GM19025 (cell line): ENCODE results near the gene PCSK7.

ENCODE experiments used
- ATAC-seq: cut with Tn5 transposase; IDR thresholded peaks from one replicate; pipeline ENCODE4 v1.9.1; 2021; ENCODE audit warnings: mild to moderate bottlenecking, low read depth, moderate library complexity; ENCODE audit not compliant: unreplicated experiment

The PCSK7 gene

DNA sequence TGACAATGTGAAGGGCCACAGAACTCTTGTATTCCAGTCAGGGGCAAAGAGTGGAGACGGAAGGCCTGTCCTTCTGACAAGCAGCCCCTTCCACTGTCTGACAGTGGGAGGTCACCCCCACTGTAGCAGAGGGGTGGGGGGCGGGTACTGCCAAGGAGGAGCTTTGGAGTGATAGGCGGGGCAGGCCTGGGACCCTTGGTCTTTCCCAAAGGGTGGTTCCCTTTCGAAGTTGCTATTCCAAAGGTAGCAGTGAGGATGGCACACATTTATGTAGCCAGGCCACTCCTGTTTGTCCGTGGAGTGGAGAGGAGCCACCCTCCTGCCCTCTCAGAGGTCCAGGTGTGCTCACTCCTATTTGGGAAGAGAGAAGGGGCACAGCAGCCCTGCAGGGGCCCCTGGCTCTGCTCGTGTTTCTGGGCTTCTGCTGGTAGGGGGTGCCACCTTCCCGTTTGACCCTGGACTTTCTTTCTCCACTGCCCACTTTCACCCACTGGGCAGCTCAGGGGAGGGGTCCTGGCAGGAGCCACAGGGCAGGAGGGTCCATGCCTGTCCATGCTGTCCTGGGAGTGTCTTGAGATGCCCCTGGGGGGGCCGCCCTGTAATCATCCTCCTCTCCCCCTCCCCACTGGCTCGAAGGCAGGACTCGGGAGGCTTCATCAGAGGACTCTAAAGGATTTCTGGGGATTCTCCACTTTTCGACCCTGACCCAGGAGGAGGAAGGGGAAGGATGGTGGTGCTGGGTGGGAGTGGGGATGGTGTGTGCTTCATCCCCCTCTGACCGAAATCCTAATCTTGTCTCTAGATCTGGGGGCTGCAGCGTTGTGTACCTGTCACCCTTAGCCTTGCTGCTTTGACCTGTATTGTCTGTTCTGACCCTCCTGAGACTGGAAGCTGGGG lies 31.7 kb downstream of the PCSK7 start:
- ATAC-seq, result no peak

DNA sequence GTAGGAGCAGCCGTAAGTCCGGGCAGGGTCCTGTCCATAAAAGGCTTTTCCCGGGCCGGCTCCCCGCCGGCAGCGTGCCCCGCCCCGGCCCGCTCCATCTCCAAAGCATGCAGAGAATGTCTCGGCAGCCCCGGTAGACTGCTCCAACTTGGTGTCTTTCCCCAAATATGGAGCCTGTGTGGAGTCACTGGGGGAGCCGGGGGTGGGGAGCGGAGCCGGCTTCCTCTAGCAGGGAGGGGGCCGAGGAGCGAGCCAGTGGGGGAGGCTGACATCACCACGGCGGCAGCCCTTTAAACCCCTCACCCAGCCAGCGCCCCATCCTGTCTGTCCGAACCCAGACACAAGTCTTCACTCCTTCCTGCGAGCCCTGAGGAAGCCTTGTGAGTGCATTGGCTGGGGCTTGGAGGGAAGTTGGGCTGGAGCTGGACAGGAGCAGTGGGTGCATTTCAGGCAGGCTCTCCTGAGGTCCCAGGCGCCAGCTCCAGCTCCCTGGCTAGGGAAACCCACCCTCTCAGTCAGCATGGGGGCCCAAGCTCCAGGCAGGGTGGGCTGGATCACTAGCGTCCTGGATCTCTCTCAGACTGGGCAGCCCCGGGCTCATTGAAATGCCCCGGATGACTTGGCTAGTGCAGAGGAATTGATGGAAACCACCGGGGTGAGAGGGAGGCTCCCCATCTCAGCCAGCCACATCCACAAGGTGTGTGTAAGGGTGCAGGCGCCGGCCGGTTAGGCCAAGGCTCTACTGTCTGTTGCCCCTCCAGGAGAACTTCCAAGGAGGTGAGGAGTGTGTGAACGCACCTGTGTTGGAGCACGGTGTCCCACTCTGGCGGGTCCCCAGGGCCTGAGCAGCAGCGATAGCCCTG lies 32.6 kb downstream of the PCSK7 start, which contains the start of gene TAGLN:
TSS of gene TAGLN (plus strand) at position 318 of the 863 bp plus-strand sequence. CDS start 3,644 bp downstream, outside the sequence.
- ATAC-seq, result no peak

DNA sequence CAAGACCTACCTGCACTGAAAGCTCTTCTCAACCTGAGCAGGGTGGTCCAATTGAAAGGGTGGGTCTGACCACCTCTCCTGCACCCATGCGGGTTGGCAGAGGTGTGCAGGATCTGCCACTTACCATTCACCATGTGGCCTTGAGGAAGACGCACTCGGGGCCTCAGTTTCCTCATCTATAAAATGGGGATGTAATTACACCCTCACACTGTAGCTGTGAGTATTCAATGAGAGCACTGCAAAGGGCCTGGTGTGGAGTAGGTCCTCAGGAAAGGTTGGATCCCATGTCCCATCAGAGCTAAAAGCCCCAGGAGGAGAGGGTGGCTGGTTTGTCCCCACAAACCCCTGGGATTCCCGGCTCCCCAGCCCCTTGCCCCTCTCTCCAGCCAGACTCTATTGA lies 33.3 kb downstream of the PCSK7 start:
- no peak for ATAC-seq

DNA sequence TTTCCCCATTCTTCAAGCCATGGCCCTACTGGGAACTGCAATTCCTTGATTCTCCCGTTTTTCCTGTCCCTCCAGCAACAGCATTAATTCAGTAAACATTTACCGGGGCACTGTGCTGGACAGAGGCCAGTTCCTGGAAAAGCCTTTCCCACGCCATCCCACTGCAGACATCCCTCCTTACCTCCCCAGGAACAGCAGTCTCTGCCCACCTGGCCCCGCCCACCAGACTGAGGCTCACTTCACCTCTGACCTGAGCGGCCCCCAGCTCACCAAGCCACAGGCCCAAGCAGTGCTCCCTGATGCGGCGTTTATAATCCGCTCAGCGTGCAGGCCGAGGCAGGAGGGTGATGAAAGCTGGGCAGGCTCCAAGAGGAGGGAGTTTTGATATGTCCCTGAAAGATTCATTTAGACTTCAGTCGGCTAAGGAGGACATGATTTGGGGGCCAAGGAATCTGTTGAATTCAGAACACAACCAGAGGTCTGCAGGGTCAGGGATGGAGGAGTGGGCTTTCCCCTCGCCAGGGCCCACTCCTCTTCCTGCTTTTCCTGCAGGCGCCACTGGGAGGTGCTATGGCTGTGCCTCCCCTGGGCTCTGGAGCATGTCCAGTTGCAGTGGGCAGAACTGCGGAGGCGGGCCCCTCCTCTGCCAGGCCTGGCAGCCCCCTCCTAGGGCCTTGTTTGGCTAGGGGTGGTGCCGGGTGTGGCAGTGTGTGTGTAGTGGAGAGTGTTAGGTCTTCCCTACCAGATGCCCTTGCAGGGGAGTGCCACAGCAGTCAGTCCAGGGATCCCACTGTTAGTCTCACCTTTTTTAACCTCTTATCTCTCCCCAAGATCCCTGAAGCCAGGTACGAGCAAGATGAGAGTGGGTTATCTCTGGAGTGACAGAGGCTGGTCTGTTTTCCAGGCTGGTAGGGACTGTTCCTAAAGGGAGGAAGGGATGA lies 34.1 kb downstream of the PCSK7 start:
- ATAC-seq, result no peak

DNA sequence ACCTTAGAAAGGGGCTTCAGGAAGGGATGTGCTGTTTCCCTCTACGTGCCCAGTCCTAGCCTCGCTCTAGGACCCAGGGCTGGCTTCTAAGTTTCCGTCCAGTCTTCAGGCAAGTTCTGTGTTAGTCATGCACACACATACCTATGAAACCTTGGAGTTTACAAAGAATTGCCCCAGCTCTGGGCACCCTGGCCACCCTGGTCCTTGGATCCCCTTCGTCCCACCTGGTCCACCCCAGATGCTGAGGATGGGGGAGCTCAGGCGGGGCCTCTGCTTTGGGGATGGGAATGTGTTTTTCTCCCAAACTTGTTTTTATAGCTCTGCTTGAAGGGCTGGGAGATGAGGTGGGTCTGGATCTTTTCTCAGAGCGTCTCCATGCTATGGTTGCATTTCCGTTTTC lies 34.9 kb downstream of the PCSK7 start:
- no peak for ATAC-seq

DNA sequence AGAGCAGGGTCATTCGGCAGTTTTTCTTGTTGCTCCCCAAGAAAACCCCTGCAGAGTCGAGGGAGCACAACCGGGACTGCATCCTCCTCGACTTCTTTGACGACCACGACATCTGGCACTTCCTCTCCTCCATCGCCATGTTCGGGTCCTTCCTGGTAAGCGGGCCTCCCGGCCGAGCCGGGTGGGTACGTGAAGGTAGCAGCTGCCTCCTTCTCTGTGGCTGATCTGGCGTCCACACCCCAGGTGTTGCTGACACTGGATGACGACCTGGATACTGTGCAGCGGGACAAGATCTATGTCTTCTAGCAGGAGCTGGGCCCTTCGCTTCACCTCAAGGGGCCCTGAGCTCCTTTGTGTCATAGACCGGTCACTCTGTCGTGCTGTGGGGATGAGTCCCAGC lies 36.1 kb downstream of the PCSK7 start:
- ATAC-seq, result no peak

DNA sequence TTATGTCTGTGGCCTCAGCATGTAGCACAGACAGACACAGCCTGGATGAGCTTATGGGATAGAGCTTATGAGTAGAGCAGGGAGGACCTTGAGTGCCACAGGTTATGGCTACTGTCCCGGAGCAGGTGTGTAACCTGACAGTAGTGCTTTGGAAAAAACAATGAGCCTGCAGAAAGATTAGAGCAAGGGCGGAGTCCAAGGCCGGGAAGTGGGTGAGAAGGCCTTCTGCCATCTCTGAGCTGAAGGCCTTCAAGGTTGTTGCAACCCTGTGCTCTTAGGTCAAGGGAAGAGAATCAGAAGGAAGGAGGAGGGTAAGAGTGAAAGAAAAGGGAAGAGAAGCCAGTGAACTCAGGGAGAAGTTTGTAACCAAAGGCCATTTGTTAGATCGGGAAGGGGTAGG lies 36.6 kb downstream of the PCSK7 start:
- no peak for ATAC-seq

DNA sequence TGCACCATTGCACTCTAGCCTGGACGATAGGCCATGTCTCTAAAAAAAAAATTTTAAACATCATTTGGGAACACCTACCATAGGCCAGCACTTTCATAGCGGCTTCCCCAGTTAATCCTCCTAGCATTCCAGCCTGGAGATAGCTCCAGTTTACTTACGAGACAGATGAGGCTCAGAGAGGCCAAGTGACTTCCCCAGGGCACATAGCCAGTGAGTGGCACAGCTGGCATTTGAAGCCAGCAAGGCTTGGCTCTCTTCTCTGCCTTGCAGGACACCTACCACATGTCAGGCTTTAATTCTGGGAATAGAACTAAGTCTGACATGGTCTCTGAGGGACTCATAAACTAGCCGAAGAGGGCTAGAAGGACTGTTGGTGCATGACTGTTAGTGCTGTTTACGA lies 37.6 kb downstream of the PCSK7 start:
- no peak for ATAC-seq

DNA sequence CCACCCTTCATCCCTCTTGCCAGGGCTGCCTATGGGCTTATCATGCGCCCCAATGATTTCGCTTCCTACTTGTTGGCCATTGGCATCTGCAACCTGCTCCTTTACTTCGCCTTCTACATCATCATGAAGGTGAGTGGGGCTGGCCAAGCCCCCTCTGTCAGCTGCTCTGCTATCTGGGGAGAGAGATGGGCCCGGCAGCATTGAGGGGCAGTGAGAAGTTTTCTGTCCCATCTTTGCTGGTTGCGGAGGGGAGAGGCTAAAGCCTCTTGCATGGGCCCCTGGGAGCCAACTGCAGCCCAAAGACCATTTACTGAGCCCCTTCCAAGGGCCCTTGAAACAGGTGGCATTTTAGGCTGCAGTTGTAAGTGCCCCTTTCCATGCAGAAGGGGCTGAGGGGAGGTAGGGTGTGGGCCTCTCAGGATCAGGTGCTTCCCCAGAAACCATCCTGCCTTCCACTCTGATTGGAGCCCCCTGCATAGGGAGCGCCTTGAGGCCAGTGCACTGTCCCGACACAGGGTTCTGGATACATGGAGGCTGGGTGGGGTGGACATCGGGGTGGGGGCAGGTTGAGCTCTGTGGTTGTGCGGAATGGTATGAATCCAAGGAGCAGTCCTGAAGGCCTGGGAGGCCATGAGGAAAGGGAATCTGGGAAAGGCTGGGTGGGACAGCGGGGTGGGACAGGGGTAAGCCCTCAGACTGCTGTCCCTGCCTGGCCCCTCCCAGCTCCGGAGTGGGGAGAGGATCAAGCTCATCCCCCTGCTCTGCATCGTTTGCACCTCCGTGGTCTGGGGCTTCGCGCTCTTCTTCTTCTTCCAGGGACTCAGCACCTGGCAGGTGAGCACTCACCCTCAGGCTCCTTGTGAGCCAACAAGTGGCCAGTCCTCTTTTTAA lies 38.5 kb downstream of the PCSK7 start:
- no peak for ATAC-seq

DNA sequence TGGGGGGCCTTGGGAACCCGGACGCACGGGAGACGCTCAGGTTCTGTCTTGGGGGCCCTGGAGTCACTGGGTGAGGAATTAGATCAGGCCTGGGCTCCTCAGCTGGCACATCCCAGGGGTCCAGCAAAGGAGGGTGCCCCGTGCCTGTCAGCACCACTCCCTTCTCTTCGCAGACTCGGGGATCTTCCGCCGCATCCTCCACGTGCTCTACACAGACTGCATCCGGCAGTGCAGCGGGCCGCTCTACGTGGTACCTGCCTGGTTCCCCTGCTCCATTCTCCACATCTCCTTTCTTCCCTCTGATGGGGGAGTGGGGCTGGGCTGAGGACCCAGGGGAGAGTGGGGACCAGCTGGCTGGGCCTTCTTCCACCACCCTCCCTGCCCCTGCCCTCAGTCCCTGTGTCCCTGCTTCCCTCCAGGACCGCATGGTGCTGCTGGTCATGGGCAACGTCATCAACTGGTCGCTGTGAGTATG lies 39.4 kb downstream of the PCSK7 start:
- ATAC-seq, result no peak

DNA sequence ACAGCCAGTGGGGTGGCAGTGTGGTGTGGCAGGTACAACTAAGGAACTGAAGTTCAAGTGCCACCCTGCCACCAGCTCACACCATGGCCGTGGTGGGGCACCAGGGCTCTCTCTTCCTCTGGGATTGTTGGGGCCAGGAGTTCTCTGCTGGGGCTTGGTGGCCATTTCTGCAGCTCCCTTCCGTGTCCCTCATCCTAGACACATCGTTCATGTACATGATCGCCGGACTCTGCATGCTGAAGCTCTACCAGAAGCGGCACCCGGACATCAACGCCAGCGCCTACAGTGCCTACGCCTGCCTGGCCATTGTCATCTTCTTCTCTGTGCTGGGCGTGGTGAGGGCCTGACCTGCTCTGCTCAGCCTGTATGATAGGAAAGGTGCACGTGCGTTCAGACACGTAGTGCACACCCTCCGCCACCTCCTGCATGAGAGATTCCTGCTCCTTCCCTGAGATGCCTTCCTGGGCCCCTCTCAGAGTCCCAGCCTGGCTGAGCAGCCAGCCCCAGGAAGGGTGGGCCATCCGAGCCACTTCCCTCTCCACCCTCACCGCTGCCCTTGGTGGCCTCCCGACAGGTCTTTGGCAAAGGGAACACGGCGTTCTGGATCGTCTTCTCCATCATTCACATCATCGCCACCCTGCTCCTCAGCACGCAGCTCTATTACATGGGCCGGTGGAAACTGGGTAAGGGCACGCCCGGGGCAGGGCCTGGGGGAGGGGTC lies 40.0 kb downstream of the PCSK7 start:
- no peak for ATAC-seq

DNA sequence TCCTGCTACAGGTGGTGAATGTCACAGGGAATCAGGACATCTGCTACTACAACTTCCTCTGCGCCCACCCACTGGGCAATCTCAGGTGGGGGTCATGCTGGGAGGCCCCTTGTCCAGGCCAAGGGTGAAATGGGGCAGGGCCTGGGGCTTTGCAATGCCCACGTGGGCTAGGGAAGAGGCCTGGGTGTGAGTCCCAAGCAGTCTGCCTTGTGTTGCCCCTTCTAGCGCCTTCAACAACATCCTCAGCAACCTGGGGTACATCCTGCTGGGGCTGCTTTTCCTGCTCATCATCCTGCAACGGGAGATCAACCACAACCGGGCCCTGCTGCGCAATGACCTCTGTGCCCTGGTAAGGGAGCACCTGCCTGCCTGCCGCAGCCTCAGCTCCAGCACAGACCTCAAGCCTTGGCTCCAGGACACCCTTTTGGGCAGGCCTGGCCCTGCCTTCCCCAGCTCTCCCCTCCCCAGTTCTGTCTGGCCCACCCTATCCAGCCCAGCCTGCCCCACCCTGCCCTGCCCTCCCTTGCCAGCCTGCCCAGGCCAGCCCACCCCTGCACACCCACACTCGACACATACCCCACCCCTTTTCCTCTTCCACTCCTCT lies 41.8 kb downstream of the PCSK7 start:
- no peak for ATAC-seq

DNA sequence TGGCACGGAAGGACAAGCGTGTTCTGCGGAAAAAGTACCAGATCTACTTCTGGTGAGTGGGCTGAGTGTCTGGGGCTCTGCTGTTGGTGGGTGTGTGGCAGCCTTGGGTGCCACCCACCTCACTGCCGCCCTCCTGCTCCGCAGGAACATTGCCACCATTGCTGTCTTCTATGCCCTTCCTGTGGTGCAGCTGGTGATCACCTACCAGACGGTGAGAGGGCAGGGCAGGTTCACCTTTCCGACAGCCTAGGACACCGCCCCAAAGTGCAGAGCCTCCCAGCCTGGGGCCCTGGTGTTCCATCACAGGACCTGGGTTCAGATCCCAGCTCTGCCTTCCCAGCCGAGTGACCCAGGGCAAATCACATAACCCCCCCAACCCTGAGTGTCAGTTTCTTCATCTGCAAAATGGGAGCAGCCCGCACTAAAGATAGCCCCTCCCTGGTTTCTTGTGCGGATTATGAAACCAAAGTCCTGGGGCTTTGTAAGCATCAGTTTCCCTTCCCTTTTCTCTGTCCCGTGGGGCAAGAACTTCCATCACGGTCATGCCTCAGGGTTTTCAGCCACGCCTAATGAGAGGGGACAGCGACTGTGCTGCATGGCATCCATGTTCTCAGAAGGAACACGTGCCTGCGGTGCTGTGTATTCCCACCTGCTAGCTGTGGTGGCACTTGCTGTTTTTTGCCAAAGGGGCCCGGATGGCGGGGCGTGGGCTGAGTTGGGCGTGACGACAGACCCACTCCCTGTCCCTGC lies 42.5 kb downstream of the PCSK7 start:
- peak; percentile 72 for ATAC-seq

DNA sequence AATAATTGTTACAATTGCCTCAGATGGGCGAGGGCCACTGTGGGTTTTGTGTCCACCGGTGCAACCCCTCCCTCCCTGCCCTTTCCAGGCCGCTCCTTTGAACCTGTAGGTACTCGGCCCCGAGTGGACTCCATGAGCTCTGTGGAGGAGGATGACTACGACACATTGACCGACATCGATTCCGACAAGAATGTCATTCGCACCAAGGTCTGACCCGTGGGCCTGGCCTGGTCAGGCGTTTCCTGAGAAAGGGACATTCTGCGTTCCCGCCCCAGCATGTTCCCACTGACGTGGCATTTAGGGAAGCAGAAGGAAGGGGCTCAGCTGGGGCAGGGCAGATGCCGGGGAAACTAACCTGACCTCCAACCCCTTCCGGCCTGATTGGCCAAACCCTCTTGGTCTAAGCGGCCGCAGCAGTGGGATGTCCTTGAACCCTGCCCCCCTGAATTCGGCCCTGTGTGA lies 43.2 kb downstream of the PCSK7 start:
- no peak for ATAC-seq

DNA sequence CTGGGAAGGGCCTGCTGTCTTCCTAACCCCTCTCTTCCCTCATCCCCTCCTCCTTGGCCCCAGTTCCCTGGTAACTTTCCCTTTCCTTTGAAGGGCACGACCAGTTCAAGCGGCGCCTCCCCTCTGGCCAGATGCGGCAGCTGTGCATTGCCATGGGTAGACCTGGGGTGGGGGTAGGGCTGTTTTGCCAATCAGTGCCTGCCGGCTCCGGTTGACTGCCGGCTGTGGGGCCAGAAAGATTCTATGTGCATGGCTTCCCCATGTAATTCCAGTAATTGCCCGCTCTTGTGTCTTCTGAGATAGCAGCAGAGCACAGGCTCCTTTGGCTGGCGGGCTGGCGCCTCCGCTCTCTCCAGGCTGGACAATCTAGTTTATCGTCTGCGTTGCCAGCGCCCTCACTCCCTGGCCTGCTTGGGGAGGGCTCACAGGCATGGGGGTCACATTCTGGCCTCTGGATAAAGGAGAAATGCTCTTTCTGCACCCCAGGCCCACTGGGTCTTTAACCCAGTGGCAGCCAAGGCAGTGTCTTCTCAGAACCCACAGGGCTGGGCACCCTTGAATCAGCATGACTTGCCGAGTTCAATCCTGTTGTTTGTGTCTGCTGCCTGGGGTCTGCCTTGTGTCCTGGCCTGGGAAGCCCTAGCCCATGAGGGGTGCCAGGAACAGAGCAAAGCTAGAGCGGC lies 43.9 kb downstream of the PCSK7 start:
- ATAC-seq, result no peak

DNA sequence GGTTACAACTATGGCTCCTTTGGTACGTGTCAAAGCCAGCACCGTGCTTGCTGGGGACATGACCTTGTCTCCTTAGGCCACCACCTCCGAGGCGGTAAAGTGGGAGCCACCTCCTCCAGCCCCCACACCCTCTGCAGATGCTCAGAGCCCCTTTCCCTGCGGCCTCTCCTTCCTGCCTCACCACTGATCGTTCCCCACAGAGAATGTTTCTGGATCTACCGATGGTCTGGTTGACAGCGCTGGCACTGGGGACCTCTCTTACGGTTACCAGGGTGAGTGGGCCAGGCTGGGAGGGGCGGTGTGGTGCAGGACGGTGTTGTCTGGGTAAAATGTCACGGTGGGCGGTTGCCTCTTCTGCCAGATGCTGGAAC lies 44.5 kb downstream of the PCSK7 start:
- no peak for ATAC-seq

DNA sequence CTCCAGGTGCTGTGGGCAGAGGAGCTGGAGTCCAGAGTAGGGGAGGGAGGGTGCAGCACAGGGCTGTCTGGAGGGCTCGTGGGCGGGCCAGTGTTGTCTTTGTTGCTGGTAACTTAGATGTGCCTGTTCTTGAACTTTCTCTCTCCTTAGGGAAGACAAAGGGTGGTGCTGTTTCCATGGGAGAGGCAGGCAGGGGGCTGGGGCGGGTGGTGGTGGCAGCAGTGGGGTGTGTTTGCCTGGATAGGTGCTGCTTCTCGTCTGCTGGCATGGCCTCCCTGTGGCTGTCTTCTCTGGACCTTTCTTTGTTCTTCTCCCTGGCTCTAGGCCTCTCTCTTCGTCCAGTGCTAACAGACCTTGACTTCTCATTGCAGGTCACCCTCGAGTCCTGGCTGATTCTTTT lies 44.9 kb downstream of the PCSK7 start:
- ATAC-seq, result no peak
